CD1c-positive myeloid dendritic cell (primary cell): ENCODE measurements around the gene NT5DC2.

Experiments used
- DNase-seq: peaks from one replicate; pipeline ENCODE4 v3.0.0-alpha.2; 2016; ENCODE audit errors: extremely low spot score

The NT5DC2 gene

GRCh38 chr3:52511509-52511908 lies 22.1 kb downstream of the NT5DC2 start:
- DNase-seq: no peak

DNA sequence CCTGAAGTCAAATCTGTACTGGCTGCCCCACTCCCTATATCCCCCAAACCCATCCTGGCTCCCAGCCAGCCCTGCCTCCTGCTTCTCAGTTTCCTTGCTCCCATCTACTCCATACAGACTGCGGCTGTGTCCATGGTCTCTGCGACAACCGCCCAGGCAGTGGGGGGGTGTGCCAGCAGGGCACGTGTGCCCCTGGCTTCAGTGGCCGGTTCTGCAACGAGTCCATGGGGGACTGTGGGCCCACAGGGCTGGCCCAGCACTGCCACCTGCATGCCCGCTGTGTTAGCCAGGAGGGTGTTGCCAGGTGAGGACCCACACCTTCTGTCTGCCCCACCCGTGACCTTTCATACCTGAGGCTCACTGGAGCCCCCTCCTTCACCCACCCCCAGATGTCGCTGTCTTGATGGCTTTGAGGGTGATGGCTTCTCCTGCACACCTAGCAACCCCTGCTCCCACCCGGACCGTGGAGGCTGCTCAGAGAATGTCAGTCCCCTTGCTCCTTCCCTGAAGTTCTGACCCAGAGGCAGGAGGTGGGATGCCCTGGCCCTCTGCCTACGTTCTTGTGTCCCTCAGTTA lies 23.8 kb downstream of the NT5DC2 start:
- DNase-seq: no peak

GRCh38 chr3:52507359-52507758 lies 26.3 kb downstream of the NT5DC2 start:
- no peak for DNase-seq

DNA sequence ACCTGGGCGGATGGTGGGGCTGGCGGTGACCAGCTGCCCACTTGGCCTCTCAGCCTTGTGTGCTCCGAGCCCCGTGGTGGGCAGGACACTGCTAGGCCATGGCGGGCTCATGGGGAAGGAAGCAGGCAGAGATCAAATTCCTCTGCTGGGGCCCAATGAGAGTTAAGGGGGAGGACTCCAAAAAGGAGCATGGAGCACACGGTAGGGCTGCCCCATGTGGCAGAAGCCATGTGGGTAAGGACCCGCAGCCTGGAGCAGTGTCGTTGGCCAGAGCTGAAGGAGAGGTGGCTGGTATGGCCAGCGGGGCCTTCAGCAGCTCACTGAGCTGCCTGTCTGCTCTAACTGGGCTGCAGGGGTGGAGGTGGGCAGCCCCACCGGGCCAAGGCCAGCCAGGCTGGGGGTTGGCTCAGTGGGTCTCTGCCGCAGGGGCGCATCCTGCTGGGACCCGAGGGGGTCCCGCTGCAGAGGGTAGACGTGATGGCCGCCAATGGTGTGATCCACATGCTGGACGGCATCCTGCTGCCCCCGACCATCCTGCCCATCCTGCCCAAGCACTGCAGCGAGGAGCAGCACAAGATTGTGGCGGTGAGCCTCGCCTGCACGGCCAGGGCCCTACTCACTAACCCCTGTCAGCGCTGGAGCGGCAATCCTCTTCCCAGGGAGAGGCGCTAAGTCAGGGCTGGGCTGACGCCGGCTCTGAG lies 27.2 kb downstream of the NT5DC2 start:
- no peak for DNase-seq

GRCh38 chr3:52504977-52505376 lies 28.7 kb downstream of the NT5DC2 start:
- no peak for DNase-seq

DNA sequence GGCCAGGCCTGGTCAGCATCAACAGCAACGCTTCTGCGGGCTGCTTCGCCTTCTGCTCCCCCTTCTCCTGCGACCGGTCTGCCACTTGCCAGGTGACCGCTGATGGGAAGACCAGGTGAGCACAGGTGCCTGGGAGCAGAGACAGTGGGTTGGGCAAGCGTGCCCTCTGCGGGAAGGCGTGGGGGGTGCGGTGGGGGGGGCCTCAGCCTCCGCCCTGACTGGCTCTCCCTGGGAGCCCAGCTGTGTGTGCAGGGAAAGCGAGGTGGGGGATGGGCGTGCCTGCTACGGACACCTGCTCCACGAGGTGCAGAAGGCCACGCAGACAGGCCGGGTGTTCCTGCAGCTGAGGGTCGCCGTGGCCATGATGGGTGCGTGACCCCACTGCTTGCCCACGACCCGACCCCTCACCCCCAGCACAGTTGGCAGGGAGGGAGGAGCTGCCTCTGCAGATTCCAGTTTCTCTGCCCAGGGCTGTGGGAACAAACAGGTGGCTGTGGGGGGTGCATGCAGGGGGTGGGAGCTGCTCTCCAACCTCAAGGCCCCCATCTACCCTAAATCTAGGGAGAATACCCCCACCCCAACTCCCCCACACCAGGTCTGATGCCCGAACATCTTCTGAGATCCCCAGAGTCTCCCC lies 29.8 kb downstream of the NT5DC2 start:
- no peak for DNase-seq

DNA sequence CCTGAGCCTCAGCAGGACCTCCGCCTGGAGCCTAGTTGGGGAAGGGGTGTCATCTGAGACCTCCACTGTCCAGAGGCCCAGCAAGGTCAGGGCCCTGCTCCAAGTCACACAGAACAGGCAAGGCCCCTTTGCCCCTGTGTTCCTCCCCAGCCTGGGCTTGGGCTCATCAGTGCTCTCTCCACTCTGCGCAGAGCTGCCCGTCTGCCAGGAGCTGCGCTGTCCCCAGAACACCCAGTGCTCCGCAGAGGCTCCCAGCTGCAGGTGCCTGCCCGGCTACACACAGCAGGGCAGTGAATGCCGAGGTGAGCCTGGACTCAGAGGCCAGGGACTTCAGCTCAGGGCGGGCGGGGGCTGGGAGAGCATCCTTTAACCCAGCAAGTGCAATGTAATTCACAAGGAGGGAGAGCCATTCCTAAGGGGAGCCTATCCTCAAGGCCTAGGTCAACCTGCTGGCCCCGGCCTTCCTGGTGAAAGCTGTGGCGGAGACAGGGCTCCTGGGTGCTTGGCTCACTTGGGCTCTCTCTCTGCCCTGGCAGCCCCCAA lies 30.8 kb downstream of the NT5DC2 start:
- no peak for DNase-seq

GRCh38 chr3:52502001-52502400 lies 31.7 kb downstream of the NT5DC2 start:
- DNase-seq: no peak

- DNase-seq: no peak
Measured at GRCh38 chr3:52501046-52501445, 32.6 kb downstream of the NT5DC2 start.

DNA sequence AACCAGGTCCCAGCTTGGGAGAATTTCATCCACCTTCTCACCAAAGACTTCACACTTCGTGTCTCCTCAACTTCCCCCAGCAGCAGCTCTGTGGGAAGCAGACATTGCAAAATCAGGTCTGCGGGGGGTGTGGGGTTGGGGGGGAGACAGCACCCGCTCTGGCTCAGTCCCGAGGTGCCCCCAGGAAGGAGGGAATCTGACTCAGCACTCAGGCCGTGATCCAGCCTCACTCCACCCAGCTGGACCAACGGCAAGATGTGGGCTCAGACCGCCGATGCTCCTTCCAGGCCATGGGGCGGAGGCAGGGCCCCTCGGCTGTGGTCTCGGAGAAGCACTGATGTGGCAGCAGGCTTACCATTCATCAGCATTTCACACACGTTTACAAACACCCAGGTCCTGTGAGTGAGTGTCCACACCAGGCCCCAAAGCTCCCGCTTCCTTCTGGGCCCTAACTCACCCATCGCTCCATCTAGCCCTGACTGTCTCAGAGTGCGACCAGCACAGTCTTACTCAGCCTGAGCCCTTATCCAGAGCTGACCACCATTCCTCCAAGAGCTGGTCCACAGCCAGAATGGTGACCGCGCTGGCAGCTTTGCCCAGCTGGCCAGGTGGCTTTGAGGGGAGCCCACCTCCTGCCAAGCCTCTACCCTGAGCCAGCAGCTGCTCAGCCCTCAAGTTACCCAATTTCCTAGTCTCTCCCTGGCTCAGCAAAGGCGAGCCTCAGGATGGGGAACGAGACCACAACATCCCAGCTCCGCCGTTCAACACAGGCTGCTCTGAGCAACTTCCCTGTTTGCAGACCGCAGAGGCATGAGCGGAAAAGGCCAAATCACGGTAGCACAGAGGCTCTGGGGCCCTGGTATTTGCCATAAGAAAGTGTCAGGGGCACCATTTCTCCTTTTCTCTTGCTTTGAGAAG lies 35.3 kb downstream of the NT5DC2 start:
- peak; percentile 95 for DNase-seq

DNA sequence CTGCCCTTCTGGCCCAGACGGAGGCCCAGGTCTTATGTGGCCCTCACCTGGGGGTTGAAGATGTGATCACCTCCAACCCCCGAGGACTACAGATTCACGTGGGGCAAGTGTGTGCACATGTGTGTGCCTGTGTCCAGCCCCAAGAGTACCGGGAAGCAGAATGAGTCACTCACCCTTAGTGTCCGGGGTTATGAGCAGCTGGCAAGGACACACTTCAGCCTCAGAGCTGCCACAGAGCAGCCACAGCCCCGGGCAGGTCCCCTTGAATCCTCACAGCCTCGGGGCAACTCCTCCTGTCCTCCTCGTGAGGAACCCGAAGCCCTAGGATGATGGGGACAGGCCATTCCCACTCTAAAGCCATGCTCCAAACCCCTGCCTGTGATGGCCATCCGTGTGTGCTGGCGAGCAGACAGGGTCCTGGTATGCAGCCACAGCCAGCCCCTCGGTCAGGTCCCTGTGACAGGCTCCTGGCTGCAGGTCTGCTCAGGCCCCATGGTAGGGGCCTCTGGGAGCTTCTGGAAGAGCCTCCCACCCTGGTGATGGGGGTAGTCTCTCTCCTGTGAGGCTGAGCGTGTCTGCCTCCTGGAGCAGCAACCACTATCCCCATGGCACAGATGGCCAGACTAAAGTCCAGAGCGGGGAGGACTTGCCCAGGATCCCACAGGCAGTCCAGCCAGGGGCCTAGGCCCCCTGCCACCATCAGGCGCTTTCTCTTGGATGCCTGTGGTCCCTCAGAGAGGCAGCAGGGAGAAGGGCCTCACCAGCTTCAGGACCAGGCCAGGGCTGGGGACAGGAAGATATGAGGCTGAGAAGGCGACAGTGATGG lies 37.7 kb downstream of the NT5DC2 start:
- peak; percentile 54 for DNase-seq

DNA sequence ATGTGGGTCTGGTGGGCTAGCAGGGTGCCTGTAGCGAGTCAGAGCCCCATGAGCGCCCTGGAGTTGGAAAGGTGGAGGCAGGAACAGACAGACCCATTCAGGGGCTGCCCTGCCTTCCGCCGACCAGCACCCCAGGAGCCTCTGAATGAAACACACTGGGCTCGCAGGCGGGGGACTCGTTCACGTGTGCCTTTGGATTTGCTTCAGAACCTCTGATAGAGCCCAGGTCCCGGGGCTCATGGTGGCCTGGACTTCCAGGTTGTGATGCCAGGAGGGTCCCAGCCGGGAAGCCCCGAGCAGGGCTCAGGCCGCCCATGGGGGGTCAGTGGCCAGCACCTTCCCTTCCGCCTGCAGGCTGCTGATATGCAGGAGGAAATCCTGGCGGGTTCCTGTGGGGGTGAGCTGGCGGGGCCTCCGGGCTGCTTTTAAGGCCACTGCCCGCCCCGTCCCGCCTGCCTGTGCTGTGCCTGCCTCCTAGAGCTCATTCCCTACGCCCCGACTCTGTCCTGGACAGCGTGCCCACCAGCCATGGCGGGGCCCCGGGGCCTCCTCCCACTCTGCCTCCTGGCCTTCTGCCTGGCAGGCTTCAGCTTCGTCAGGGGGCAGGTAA lies 38.7 kb downstream of the NT5DC2 start, which contains the start of gene STAB1:
Gene STAB1 (plus strand): TSS at position 453 of the 610 bp plus-strand sequence. CDS start 76 bp downstream, at position 529.
- DNase-seq: peak; percentile 44

GRCh38 chr3:52494445-52494844 lies 39.2 kb downstream of the NT5DC2 start:
- DNase-seq: no peak

- DNase-seq: no peak
Measured at GRCh38 chr3:52493232-52494017, 40.2 kb downstream of the NT5DC2 start.

DNA sequence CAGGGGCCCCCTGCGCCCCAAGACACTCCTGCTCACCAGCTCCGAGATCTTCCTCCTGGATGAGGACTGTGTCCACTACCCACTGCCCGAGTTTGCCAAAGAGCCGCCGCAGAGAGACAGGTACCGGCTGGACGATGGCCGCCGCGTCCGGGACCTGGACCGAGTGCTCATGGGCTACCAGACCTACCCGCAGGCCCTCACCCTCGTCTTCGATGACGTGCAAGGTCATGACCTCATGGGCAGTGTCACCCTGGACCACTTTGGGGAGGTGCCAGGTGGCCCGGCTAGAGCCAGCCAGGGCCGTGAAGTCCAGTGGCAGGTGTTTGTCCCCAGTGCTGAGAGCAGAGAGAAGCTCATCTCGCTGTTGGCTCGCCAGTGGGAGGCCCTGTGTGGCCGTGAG lies 41.6 kb downstream of the NT5DC2 start:
- DNase-seq: no peak

- DNase-seq: peak; percentile 60
Measured at GRCh38 chr3:52490939-52491526, 42.6 kb downstream of the NT5DC2 start.

DNA sequence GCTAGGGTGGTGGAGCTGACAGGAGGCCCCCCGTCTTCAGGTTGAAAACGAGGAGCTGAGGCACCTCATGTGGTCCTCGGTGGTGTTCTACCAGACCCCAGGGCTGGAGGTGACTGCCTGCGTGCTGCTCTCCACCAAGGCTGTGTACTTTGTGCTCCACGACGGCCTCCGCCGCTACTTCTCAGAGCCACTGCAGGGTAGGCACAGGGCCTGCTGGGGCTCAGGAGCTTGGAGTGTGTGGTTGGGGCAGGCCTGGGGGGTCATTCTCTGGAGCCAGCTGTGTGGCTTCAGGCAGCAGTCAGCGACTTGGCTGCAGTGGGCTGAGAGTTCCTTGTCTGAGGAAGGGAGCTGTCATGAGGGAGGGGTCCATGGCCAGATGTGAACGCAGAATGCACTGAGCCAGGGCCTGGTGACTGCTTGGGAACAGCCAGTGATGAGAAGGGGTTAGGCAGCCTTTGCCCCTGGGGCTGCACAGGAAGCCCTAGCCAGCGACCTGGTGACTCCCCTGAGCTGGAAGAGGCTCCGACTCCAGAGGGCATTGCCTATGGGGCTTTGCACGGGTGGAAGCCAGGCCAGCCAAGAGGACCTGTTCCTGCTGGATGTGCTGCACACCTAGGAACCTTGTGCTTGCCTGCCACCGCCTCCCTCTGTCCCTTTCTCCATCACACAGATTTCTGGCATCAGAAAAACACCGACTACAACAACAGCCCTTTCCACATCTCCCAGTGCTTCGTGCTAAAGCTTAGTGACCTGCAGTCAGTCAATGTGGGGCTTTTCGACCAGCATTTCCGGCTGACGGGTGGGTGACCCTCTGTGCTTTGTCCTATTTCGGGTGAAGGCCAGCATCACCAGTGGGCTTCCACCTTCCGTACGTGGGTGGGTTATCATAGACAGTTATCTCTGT lies 43.4 kb downstream of the NT5DC2 start:
- no peak for DNase-seq

- DNase-seq: no peak
Measured at GRCh38 chr3:52489453-52489852, 44.2 kb downstream of the NT5DC2 start.
